ENCODE results near the gene IGF2BP3. TPM values are rescaled to one million over a fixed set of nuclear protein-coding genes. Genes with fewer than 3 reads are reported as not detected.

IGF2BP3 gene
- polyA plus RNA-seq, 1 donor = 61.6 TPM

GRCh38 chr7:23268746-23269145 is 201.5 kb downstream of the IGF2BP3 start:
- Histone ChIP-seq H3K27me3 (ENCODE audit: control insufficient read depth, insufficient read depth, low read length) (no peaks in the 10 kb centered on the region), H3K4me1 (ENCODE audit: control insufficient read depth, insufficient read depth, low read length) (no peaks in the 10 kb centered on the region), H3K4me3 (ENCODE audit: low read length) (no peak overlapping the region), H3K36me3 (ENCODE audit: control insufficient read depth, insufficient read depth, low read length) (no peaks in the 10 kb centered on the region), H3K9me3 (ENCODE audit: control insufficient read depth, low read depth, low read length) (no peaks in the 10 kb centered on the region), H3K27ac (ENCODE audit: low read length) (no peak overlapping the region)
- no peak for DNase-seq
- no CpG with 5 or more reads among the region's 4 CpGs for WGBS (ENCODE audit: insufficient coverage, low lambda C conversion rate)

GRCh38 chr7:23268167-23268566 is 202.1 kb downstream of the IGF2BP3 start:
- H3K27me3 ChIP-seq (ENCODE audit: control insufficient read depth, insufficient read depth, low read length) = no peaks in the 10 kb centered on the region
- WGBS (ENCODE audit: insufficient coverage, low lambda C conversion rate) = 100% methylated on average over 1 of the region's 2 CpGs

GRCh38 chr7:23267357-23267756 is 202.9 kb downstream of the IGF2BP3 start:
- no peaks in the 10 kb centered on the region for H3K9me3 ChIP-seq (ENCODE audit: control insufficient read depth, low read depth, low read length)
- no peak for DNase-seq
- H3K36me3 ChIP-seq (ENCODE audit: control insufficient read depth, insufficient read depth, low read length) = no peaks in the 10 kb centered on the region
- H3K4me3 ChIP-seq (ENCODE audit: low read length) = no peak overlapping the region
- WGBS (ENCODE audit: insufficient coverage, low lambda C conversion rate) = no CpG with 5 or more reads among the region's 2 CpGs
- H3K27ac ChIP-seq (ENCODE audit: low read length) = no peak overlapping the region
- no peaks in the 10 kb centered on the region for H3K27me3 ChIP-seq (ENCODE audit: control insufficient read depth, insufficient read depth, low read length)
- H3K4me1 ChIP-seq (ENCODE audit: control insufficient read depth, insufficient read depth, low read length) = no peaks in the 10 kb centered on the region

More at GRCh38 chr7:23268167-23268566, 202.1 kb downstream of the IGF2BP3 start:
- H3K4me1 ChIP-seq (ENCODE audit: control insufficient read depth, insufficient read depth, low read length) = no peaks in the 10 kb centered on the region
- no peaks in the 10 kb centered on the region for H3K36me3 ChIP-seq (ENCODE audit: control insufficient read depth, insufficient read depth, low read length)
- H3K9me3 ChIP-seq (ENCODE audit: control insufficient read depth, low read depth, low read length) = no peaks in the 10 kb centered on the region
- H3K4me3 ChIP-seq (ENCODE audit: low read length) = no peak overlapping the region
- no peak for DNase-seq
- no peak overlapping the region for H3K27ac ChIP-seq (ENCODE audit: low read length)

DNA sequence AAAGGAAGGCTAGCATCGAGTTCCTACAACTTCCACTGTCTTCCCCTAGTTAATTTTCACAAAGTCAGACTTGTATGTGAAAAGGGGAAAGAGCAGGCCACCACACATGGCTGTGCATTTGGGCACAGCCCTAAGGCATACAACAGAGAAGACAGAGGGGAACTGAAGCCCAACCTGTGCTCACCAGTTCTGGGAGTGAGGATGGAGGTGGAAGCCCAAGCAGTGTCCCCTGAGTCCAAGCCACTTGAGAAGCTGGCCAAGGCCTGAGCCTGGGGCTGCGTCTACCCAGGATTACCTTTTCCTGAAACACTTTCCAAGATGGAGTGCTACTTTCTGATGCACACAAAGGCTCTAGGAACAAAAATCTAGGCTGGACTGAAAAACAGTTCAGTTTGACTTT is 203.4 kb downstream of the IGF2BP3 start:
- Histone ChIP-seq H3K4me1 (ENCODE audit: control insufficient read depth, insufficient read depth, low read length) (no peaks in the 10 kb centered on the region), H3K27me3 (ENCODE audit: control insufficient read depth, insufficient read depth, low read length) (no peaks in the 10 kb centered on the region), H3K4me3 (ENCODE audit: low read length) (no peak overlapping the region), H3K36me3 (ENCODE audit: control insufficient read depth, insufficient read depth, low read length) (no peaks in the 10 kb centered on the region), H3K27ac (ENCODE audit: low read length) (no peak overlapping the region), H3K9me3 (ENCODE audit: control insufficient read depth, low read depth, low read length) (no peaks in the 10 kb centered on the region)
- no peak for DNase-seq
- no CpG with 5 or more reads among the region's 2 CpGs for WGBS (ENCODE audit: insufficient coverage, low lambda C conversion rate)

DNA sequence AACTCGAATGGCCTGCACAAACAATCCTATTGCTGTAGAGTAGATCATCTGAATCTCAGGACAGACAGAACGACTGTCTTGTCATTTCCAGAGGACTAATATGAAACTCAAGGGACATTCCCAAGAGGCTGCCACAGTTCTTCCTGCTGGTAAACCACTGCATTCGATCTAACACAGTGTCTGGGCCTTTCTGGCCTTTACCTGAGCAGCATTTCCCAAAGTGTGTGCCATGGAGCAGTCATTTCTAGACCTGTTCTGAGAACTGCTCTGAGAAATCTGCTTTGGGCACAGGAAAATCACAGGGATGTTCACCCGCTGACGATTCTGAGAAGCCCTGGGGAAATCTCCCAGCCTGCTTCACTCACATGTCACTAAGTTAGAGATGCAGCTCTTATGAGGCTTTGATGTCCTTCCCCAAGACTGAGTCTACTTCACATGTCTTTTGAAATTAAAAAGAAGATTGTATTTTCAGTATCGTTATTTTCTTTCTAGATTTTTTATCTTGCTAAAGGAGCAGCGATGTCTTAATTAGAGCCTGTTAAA is 205.3 kb downstream of the IGF2BP3 start:
- no peaks in the 10 kb centered on the region for H3K36me3 ChIP-seq (ENCODE audit: control insufficient read depth, insufficient read depth, low read length)
- H3K27ac ChIP-seq (ENCODE audit: low read length) = no peak overlapping the region
- no peaks in the 10 kb centered on the region for H3K4me1 ChIP-seq (ENCODE audit: control insufficient read depth, insufficient read depth, low read length)
- DNase-seq = no peak
- H3K9me3 ChIP-seq (ENCODE audit: control insufficient read depth, low read depth, low read length) = no peaks in the 10 kb centered on the region
- no CpG with 5 or more reads among the region's 7 CpGs for WGBS (ENCODE audit: insufficient coverage, low lambda C conversion rate)
- no peak overlapping the region for H3K4me3 ChIP-seq (ENCODE audit: low read length)
- no peaks in the 10 kb centered on the region for H3K27me3 ChIP-seq (ENCODE audit: control insufficient read depth, insufficient read depth, low read length)

- Histone ChIP-seq H3K9me3 (ENCODE audit: control insufficient read depth, low read depth, low read length) (no peaks in the 10 kb centered on the region), H3K36me3 (ENCODE audit: control insufficient read depth, insufficient read depth, low read length) (no peaks in the 10 kb centered on the region), H3K4me1 (ENCODE audit: control insufficient read depth, insufficient read depth, low read length) (no peaks in the 10 kb centered on the region), H3K27me3 (ENCODE audit: control insufficient read depth, insufficient read depth, low read length) (no peaks in the 10 kb centered on the region), H3K27ac (ENCODE audit: low read length) (no peak overlapping the region), H3K4me3 (ENCODE audit: low read length) (no peak overlapping the region)
- 0% methylated on average over 2 of the region's 7 CpGs for WGBS (ENCODE audit: insufficient coverage, low lambda C conversion rate)
- peak; percentile 31 to 40 for DNase-seq
Observed at GRCh38 chr7:23261843-23262452, 208.3 kb downstream of the IGF2BP3 start.

- 80% methylated on average over 3 of the region's 10 CpGs for WGBS (ENCODE audit: insufficient coverage, low lambda C conversion rate)
- no peaks in the 10 kb centered on the region for H3K9me3 ChIP-seq (ENCODE audit: control insufficient read depth, low read depth, low read length)
- DNase-seq = no peak
- no peaks in the 10 kb centered on the region for H3K4me1 ChIP-seq (ENCODE audit: control insufficient read depth, insufficient read depth, low read length)
- no peaks in the 10 kb centered on the region for H3K27me3 ChIP-seq (ENCODE audit: control insufficient read depth, insufficient read depth, low read length)
- H3K27ac ChIP-seq (ENCODE audit: low read length) = no peak overlapping the region
- no peaks in the 10 kb centered on the region for H3K36me3 ChIP-seq (ENCODE audit: control insufficient read depth, insufficient read depth, low read length)
- H3K4me3 ChIP-seq (ENCODE audit: low read length) = no peak overlapping the region
Observed at GRCh38 chr7:23260371-23260770, 209.9 kb downstream of the IGF2BP3 start.

Other genes starting within 250 kb of the IGF2BP3 start
- 6.0 TPM for gene GPNMB, start 223.7 kb downstream of the IGF2BP3 start, polyA plus RNA-seq
- 40.0 TPM for gene MALSU1, start 171.2 kb downstream of the IGF2BP3 start, polyA plus RNA-seq
- gene TRA2A, start 61.5 kb upstream of the IGF2BP3 start, polyA plus RNA-seq = 169 TPM
- gene CCDC126, start 126.9 kb upstream of the IGF2BP3 start, polyA plus RNA-seq = 24.6 TPM
- 12.5 TPM for gene FAM221A, start 209.7 kb upstream of the IGF2BP3 start, polyA plus RNA-seq
- 0.52 TPM for gene STK31, start 239.7 kb upstream of the IGF2BP3 start, polyA plus RNA-seq